ENCODE results near the gene MACROD2.

Gene MACROD2

DNA sequence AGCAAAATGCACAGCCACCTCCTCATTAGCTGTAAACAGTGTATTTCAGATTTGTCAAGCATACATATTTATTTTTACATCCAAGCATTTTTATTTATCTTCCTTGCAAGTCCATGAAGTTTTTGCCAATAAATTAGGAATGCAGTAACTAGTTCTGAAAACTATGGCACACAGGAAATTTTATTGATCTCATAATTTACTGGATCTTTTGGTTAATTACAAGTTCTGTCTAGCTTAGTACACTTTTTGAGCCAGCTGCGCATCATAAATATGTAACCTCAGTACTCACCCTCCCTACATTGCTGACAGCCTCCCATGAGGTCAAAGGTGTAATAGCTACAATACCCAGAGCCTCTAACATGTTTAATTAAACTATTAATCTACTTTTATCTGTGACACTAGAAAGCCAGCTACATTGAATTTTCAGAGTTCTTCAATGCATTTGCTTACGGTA is 1679.8 kb downstream of the MACROD2 start:
- no peak for DNase-seq

DNA sequence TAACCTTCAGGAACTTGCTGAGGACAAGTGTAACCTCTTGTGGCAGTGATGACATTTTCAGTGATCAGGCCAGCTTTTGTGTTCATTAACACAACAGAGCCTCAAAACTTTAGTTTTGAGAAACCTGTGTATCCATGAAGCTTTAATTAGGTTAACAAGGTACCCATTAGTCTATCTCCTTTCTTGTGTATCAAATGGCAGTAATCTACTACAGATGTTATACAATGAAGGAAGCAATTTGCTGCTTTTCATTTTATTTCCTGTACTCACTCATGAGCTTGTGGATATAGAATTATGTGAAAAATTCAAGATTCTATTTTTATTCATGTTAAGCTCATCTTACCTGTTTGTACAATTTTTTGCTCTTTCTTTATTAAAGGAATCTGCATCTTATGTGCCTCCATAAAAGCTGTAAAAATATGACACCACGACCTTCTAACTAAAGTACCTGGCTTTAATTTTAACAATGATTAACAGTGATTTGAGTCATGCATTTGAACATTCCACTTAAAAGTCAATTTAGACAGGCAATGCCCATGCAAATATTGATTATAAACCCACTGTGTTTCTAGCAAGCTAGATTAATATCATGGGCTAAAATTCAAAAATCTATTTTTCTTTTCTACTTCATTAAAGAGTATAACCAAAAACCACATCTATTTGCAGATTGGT is 1680.6 kb downstream of the MACROD2 start:
- DNase-seq: no peak

DNA sequence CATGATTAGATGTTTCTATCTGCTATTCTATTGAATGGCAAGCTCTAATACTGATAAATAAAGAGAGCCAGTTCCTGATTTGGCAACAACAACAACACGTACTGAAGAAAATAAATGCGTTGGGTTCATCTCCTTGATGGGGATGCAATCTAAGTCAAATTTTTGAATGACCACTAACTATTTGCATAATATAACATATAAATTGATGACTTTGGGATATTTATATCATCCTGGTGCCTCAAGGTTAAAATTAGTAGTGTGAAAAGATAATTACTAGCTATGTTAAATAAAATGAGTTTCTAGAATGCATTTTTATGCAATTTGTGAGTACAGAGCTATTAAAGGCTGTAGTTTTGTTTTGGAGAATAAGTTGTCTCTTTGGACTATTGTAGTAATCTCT is 1681.5 kb downstream of the MACROD2 start:
- DNase-seq: no peak

DNA sequence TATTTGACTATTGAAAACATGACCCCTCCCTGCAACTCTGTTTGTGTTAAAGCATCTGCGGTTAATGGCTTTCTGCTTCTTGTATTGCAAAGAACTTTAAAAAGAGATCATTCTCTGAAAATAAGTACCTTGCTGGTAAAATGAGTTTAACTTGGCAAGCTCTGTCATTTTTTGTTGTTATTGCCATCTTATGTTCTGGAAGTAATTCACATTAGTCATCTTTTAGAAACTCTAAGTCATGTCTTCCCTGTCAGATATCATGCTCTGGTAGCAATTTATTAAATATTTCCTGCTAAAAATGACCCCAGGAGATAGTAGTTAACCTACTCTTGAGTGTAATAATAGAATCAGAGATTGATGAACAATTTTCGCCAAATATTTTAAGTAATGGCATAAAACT is 1687.4 kb downstream of the MACROD2 start:
- no peak for DNase-seq

DNA sequence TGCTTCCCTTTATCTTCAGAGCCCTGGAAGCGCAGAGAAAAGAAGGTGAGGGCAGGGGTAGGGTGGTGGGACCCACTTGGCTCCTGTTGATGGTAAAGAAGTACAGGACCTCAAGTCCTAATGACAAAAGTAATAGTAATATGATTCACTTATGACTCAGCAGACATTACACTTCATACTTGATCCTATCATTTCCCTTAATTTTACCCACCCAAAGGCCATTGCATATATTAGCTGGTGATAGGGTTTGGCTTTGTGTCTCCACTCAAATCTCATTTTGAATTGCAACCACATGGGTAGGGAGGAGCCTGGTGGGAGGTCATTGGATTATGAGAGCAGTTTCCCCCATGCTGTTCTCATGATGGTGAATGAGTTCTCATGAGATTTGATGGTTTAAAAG is 1697.3 kb downstream of the MACROD2 start:
- DNase-seq: no peak

DNA sequence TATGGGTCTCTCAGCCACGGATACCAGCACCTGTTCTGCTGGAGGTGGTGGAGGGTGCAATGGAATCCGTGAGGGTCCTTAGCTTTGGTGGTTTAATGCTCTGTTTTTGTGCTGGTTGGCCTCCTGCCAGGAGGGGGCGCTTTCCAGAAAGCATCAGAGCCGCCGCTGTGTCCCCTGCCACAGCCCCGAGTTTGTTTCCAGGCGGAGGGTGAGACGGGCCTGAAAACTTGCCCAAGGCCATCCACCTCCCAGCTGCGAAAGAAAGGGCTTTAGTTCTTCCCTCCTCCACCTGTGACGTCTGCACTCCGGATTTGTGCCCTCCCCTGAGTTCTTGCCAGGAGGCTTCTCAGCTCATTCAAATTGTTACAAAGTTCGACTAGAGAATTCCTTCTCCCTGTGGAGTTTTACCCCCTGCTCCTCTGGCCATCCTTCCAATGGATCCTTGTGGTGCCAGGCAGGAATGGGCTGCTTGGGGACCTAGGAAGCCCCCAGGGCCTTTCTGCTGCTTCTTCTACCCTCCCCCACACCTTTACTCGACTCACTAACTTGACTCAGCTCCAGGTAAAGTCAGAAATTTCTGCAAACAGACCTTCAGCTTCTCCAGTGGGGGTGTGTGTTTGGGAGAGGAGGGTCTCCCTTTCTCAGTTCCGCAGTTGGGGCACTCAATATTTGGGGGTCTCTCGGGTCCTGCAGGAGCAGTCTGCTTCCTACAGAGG is 1704.3 kb downstream of the MACROD2 start:
- DNase-seq: no peak

DNA sequence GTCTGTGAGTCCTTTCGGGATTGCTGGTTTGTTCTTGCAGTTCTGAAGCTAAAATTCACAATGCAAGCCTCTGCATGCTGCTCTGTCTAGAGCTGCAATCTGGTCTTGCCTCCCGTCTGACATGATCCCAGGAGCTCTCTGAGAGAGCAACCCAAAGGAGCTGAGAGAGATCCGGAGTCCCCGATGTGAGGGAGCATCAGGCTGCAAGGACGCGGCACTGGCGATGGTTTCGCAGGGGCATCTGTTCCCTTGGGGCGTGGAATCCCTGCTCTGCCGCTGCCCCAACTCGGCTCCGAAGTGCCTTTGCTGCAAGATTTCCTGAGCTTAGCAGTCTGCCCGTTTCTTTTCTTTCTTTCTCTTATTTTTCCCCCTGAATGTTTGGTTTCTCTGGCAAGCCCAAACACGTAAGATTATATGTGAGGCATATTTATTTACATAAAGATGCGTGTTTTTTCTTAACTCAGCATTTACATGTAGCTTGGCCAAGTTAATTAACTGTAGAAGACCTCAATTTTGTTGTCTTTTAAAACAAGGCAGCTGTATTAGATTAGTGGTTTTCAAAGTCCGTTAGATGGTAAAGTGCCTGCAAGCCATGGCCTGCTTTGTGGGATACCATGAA is 1704.9 kb downstream of the MACROD2 start:
- no peak for DNase-seq

DNA sequence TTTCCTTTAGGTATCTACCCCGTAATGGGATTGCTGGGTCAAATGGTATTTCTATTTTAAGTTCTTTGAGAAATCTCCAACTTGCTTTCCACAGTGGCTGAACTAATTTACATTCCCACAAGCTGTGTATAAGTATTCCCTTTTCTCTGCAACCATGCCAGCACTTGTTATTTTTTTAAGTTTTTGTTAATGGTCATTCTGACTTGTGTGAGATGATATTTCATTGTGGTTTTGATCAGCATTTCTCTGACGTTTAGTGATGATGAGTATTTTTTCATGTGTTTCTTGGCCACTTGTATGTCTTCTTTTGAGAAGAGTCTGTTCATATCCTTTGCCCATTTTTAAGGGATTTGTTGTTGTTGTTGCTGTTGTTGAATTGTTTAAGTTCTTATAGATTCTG is 1706.8 kb downstream of the MACROD2 start:
- no peak for DNase-seq

DNA sequence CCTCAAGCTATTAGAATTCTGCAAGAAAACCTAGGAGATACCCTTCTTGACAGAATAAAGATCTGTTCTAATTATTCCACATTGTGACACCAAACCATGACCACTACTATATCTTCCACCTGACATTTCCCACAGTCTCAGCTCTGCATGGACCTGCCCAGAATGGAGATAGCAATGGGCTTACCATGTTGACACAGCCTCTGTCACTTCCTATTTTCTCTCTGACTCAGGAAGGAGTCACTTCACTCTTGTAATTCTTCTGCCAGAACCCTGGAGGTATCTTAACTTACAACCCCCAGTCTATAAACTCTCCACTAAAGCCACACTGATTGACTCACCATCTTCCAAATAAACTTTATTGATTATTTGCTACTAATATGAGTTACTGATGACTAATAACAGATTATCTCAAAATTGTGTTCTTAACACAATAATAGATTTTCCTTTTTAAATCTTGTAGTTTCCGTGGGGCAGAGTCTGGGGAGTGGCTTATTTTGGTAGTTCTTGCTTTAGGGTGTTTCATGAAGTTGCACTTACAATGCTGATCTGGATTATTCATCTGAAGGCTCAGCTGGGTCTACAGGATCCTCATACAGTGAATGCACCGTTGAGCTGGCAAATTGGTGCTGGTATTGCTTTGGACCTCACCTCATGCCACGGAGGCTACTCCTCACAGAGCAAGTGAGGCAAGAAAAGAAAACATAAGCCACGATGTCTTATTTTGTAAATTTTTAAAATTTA is 1708.0 kb downstream of the MACROD2 start:
- no peak for DNase-seq

DNA sequence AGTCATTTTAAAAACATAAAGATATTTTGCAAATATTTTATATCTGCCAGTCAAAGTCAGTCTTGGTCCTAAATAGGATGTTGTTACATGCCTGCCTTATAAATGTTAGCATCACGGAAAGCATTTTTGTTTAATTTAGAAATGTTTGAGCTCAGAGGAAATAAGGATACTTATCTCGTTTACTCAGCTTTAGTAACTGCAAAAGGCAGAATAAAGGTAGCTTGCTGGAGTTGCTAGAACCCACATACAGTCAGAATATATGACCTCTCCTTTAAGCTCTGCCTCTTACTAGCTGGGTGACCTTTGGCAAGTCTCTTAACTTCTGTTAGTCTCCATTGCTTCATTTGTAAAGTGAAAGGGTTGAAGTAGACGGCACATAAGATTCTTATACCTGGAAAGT is 1710.7 kb downstream of the MACROD2 start:
- DNase-seq: no peak

DNA sequence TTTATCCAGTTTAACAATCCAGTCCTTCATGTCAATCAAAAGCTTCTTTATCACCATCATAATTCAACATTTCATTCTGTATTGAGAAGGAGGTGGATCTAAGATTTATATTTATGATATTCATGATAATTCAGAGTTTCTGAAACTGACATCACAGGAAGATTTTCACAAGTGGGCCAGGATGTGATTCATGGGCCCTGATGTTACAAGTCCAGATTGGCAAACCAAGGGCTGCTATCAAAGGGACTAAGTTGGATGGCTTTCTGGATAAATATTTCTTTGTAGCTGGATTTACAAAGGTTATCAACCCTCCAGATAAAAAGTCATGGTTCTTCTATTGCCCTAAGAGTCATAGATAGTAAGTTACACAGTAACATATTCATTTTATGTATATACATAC is 1711.4 kb downstream of the MACROD2 start:
- DNase-seq: no peak

DNA sequence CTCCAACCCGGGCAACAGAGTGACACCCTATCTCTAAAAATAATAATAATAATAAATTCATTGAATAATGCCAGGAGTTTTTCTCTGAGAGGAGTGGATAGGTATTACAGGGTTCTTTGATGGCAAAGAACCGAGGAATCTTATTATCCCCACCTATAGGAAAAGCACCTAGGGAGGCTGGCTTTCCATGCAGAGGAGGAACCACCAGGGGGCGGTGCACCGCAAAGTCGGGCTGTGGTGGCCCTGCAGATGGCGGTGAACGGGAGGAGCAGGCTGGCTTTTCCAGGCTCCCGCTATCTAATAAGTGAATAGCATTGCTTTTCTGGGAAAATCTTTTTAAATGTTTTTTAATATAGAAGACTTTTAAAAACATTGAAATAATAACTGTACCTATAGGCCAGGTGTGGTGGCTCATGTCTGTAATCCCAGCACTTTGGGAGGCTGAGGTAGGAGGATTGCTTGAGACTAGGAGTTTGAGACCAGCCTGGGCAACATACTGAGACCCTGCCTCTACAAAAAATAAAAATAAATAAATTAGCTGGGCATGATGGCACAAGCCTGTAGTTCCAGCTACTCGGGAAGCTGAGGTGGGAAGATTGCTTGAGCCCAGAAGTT is 1713.8 kb downstream of the MACROD2 start:
- DNase-seq: no peak

DNA sequence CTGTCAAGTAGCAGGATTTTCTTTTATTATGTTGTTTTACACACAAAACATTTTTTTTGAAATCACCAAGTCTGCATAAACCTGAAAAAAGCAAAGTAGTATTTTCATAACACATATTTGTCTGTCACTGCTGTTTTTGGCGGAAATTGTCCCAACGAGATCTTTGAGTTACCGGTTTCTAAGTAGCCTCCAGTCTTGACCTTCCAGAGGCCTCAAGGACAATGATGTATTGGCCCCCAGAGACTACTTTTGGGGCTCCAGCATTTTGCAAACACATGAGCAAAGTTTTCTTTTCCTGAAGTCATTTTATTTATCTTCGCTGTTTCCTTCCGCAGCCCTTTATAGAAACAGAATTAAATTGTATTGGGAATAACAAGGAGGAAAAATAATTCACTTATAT is 1715.3 kb downstream of the MACROD2 start:
- DNase-seq: no peak

DNA sequence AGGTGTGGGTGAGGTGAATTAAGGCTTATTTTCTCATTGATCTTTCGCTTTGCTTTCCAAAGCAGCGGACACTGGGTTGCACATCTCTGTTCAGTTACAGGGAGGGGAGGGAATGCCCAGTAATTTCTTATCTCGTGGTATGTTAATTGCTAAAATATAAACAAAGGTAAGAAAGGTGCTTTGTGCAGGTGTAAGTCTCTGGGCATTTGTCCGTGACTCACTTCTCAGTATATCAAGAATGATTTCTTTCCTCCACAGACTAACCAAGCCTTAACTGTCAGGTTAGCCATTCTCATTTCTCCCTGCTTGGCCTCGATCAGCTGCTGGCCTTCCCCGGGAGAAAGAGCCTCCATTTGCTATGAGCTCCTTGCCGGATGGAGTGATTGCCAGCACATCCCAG is 1715.9 kb downstream of the MACROD2 start:
- DNase-seq: no peak

DNA sequence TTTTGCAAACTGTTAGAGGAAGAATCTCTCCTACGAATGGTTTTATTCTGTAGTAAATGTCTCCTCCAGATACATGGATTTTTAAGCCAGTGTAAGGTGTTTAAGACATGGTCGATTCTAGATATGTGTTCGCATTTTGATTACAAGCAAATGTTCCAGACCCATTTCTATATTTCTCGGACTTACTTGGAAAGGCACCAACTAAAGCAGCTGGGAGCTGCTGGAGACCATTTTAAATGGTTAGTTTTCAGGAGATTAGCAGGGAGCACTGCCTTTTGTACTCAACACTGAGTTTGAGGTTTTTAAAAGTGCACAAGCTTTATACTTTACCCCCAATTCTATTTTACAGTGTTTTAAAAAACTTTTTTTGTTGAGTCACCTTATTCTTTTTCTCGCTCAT is 1720.9 kb downstream of the MACROD2 start:
- DNase-seq: no peak

DNA sequence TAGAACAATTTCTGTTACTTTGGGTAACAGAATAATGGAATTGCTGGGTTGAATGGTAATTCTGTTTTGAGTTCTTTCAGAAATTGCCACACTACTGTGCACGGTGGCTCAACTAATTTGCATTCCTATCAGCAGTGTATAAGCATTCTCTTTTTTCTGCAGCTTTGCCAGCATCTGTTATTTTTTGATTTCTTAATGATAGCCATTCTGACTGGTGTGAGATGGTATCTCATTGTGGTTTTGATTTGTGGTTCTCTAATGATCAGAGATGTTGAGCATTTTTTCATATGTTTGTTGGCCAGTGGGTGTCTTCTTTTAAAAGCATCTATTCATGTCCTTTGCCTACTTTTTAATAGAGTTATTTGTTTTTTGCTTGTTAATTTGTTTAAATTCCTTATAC is 1731.1 kb downstream of the MACROD2 start:
- no peak for DNase-seq

DNA sequence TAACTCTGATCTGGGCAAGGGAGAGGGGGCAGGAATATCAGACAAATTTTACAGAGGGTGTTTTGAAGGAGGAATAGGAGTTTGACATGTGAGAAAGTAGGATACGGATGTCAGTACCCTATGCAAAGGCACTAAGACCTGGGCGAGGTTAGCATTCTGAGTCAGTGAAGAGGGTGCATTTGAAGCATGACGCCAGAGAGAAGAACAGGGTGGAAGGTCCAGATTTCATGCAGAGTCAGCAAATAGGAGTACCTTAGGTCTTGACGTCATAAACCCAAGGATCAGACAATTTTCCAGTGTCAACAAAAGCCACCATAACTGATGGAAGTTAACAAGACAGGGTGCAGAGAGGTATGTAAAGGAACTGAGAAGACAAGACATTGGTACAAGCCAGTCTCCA is 1738.7 kb downstream of the MACROD2 start:
- no peak for DNase-seq

DNA sequence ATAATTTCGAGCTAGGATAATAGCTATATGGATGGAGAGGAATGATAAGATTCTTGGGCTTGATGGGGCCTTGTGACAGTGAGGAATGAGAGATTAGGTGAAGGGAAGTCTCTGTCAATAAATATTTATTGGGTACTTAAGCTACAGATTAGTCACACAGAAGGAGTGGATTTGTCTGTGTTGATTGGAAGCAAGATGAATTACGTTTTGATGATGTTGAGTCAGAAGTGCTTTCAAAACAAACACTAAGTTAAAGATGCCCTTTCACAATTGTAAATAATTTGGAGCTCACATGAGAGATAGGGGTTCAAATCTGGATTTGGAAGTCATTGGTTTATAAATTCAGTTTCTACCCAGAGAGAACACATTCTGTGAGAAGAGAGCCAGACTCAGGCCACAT is 1743.7 kb downstream of the MACROD2 start:
- no peak for DNase-seq

DNA sequence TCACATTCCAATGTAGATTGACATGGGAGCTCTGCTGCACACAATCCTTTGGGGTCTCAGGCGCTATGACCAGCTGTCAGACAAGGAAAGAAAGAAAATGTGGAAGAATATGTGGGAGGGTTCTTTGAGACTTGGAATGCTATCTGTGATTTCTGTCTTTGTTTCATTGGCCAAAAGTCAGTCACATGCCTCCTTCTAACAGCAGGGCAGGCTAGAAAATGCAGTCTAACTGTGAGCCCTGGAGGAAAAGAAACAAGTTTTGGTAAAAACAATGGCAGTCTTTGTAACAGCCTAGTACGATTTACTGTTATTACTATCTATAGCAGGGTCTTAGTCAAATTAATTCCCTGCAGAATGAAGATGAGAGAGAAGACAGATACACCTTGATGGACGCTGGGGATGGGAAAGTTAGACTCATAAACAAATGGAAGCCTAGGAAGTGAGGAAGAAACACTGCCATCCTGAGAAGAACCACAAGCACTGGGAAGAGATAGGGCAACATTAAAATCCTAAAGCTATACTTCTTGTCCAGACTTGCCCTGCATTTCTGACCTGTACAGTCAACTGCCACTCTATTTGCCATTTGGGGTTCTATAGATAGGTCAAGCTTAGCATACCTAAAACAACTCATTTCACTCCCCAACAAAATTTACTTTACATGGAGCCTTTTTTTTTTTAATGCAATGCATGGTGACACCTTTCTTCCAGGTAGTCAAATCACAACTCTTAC is 1744.9 kb downstream of the MACROD2 start:
- no peak for DNase-seq

DNA sequence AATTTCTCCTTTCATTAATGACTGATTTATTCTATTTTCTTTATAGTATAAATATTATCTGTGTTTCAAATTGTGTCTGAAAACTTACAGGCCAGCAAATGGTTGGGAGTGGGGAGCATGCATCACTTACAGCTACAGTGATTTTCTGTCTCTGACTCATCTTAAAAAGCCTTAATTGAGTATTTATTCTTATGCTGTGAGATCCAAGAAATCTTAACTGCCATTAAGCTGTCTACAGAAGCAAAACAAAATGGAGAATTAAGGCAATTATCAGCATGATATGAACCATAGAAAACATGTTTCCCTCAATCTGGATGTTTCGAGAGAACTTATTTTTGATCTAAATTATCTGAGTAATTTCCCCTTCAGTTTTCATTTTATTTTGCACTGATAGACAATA is 1746.8 kb downstream of the MACROD2 start:
- DNase-seq: no peak

DNA sequence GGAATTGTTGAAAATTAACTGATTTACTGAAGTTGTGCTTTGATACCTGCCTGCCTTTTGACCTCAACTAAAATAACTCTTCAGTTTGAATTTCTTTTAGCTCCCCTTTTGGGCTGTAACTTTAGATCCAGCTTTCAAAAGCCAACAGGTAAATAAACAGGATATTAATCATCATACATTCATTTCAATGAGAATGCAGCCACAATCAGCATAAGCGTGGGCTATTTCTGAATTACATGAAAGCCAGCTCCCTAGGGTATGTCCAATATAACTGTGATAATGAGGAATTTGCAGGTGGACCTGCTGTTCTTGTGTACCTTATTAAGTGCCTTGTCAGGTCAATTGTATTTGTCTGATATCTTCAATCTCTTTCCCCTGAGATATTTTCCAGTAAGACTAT is 1747.3 kb downstream of the MACROD2 start:
- DNase-seq: no peak

DNA sequence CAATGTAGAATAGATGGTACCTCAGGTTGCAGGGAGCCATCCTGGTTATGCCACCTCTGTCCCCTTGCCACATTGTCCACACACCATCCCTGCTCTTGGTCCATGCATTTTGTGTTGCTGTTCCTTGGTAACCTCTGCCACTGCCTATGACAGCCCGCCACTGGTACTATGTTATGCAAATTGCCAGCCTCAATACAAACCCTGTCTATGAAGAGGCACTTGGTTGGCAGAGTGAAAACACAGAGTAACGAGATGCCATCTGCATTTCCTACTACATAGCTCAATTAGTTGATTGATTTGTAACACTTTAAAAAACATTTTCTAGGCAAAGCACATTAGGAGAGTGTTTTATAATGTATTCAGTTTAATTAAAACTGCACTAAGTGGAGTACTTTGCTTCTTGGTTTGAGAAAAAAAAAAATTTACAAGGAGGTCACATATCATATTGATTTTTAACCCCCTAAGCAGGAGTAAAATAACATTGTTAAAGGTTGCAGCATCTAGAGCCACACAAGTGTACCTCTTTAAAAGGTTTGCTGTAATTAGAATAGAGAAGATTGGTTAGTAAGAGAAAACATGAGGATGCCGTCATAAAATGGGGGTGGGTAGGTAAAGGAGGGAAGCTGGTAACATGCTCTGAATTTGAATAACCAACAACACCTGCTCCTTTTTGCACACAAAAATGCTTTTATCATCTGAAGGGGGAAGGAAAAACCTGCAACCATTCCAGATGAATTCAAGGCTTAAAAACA is 1760.9 kb downstream of the MACROD2 start:
- no peak for DNase-seq

All from NCI-H510A (cell line).